GM23338 (cell line): Measurements from ENCODE around the gene CEP131.

Source experiments
- EZH2 ChIP-seq: fragments of 200-600 bp; sonication (generic); IDR thresholded peaks from one replicate; pipeline ENCODE4 v1.8.0; 2017; ENCODE audit warnings: antibody characterized with exemption, mild to moderate bottlenecking, low read depth; ENCODE audit not compliant: unreplicated experiment
- EZH2phosphoT487 ChIP-seq: fragments of 200-600 bp; sonication (generic); IDR thresholded peaks from one replicate; pipeline ENCODE4 v1.8.1; 2018; ENCODE audit warnings: antibody characterized with exemption; ENCODE audit not compliant: unreplicated experiment
- POLR2AphosphoS5 ChIP-seq: IDR thresholded peaks from 2 replicates; pipeline ENCODE4 v1.6.1; 2016; ENCODE audit warnings: antibody characterized with exemption, low read depth
- TF ChIP-seq, protein P1 (sequence below), 2 experiments: fragments of 200-600 bp in 1 of 2; sonication (generic) in 1 of 2; conservative IDR thresholded peaks; 2 replicates each; pipeline versions ENCODE4 v1.5.1 to v1.6.1; 2016 to 2017; ENCODE audit warnings: antibody characterized with exemption in 2 of 2, low read depth in 2 of 2, mild to moderate bottlenecking in 2 of 2, moderate library complexity in 1 of 2

DNA sequence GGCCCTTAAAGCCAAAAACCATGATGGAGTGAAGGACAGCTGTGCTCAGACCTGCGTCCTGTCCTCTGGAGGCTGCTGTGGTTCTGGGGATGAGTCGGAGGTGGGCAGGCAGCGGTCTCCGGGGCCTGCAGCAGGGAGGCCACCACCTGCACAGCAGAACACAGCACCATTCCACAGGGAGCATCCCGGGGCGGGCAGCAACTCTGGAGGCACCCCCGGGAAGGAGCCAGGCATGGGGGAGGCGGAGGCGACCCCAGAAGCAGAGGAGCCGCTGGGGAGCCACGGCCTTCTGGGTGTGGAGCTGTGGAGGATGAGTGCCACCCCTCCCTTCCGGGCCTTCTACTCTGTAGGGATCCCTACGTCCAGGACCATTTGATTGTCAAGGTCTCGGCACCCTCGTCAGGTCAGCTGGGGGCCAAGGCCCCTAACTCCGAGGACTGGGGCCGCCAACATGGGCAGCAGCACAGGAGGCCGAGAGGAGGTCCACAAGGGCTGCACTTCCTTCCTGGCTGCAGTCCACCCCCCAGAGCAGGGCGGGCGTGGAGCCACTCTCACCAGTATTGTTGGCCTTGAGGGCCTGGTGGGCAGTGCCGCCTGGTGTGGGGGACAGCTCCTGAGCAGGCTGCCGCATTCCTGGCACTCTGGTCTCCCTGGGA, 23.8 kb downstream of the CEP131 start:
- no peak for TF ChIP-seq EZH2
- TF ChIP-seq, protein P1, sequence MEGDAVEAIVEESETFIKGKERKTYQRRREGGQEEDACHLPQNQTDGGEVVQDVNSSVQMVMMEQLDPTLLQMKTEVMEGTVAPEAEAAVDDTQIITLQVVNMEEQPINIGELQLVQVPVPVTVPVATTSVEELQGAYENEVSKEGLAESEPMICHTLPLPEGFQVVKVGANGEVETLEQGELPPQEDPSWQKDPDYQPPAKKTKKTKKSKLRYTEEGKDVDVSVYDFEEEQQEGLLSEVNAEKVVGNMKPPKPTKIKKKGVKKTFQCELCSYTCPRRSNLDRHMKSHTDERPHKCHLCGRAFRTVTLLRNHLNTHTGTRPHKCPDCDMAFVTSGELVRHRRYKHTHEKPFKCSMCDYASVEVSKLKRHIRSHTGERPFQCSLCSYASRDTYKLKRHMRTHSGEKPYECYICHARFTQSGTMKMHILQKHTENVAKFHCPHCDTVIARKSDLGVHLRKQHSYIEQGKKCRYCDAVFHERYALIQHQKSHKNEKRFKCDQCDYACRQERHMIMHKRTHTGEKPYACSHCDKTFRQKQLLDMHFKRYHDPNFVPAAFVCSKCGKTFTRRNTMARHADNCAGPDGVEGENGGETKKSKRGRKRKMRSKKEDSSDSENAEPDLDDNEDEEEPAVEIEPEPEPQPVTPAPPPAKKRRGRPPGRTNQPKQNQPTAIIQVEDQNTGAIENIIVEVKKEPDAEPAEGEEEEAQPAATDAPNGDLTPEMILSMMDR (conservative IDR thresholded peaks at IDR 0.05; ENCODE audit: low read depth in 2 of 2) = no peak
- TF ChIP-seq POLR2AphosphoS5 = no peak
- TF ChIP-seq EZH2phosphoT487 = no peak
